RWPE1 (cell line): ENCODE data around the gene RACK1.

ENCODE experiments used
- CTCF ChIA-PET: fragments of 350-600 bp; sonication (Branson Sonifier 250); formaldehyde crosslinking; extraction: SDS; loops from one replicate; lab custom pipeline; 2021; lab: Yijun Ruan, JAX
- POLR2A ChIA-PET: fragments of 400-600 bp; formaldehyde crosslinking; extraction: SDS; loops from one replicate; lab custom pipeline; 2020; ENCODE audit warnings: antibody characterized with exemption; ENCODE audit not compliant: low non-redundant PET; lab: Yijun Ruan, JAX
- DNase-seq: peaks from one replicate; pipeline ENCODE4 v3.0.0; 2012; ENCODE audit warnings: low spot score
- H3K27ac ChIP-seq: fragments of 450-650 bp; 2 replicates; pipeline ENCODE4 v1.5.1; 2017
- TF ChIP-seq, protein P1 (sequence below): fragments of 450-650 bp; conservative IDR thresholded peaks from 2 replicates; pipeline ENCODE4 v1.5.1; 2017; ENCODE audit warnings: low read depth, mild to moderate bottlenecking

The RACK1 gene

DNA sequence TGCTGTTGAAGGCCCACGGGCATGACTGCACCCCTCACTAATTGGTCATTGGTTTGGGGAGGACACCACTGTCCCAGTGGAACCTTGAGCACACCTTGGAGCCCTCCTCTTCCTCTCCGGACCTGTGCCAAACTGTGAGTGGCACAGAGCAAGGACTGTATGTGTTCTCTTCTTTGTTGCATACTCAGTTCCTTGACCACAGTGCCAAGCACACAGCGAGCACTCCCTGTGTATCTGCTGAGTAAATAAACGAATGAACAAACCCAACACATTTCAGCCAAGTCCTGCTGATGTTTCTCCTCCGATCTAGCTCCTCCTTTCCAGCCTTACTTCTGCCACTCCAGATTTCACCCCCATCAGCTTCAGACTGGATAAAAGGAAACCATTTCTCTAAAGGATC lies 19.9 kb upstream of the RACK1 start:
- DNase-seq: no peak
- CTCF ChIA-PET: no interaction called here
- POLR2A ChIA-PET: no interaction called here
- no peak overlapping the region for H3K27ac ChIP-seq
- TF ChIP-seq, protein P1, sequence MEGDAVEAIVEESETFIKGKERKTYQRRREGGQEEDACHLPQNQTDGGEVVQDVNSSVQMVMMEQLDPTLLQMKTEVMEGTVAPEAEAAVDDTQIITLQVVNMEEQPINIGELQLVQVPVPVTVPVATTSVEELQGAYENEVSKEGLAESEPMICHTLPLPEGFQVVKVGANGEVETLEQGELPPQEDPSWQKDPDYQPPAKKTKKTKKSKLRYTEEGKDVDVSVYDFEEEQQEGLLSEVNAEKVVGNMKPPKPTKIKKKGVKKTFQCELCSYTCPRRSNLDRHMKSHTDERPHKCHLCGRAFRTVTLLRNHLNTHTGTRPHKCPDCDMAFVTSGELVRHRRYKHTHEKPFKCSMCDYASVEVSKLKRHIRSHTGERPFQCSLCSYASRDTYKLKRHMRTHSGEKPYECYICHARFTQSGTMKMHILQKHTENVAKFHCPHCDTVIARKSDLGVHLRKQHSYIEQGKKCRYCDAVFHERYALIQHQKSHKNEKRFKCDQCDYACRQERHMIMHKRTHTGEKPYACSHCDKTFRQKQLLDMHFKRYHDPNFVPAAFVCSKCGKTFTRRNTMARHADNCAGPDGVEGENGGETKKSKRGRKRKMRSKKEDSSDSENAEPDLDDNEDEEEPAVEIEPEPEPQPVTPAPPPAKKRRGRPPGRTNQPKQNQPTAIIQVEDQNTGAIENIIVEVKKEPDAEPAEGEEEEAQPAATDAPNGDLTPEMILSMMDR: no peak

DNA sequence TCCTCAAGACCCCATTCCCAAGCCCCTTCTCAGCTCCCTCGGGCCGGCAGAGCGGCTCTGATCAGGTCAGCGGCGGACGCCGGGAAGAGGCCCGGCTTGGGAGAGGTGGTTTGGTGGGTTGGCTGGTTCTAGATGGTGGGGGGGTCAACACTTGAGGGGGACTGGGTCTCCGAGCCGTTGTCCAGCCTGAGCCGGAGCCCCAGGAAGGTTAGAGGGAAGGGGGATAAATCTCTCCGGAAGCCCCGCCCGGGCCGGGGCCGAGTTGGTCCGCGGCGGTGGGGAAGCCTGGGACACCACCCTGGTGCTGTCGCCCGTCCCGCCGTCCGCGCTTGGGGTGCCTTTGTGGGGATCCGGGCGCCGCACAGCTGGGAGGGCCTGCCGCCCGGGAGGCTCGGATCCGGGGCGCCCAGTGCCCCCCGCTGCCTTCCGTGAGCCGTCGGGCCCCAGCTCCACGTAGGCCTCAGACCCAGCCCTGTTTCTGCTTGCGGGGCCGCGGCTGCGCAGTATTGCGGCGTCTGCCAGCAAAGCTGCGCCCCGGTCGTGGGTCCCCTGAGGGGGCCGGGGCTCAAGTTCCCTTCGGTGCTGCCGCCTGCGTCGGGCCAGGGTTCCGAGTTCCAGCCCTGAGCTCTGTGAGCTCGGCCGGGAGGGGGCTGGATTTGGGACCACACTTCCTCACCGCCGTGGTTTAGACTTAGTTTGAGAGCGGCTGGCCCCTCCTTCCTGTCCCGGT lies 17.8 kb upstream of the RACK1 start:
- DNase-seq: peak; percentile 62
- CTCF ChIA-PET: interaction anchor here (0.5 kb wide), 1 partner anchor 74 kb away, joined by 3 read pairs; no protein-coding TSS in a partner anchor
- POLR2A ChIA-PET: interaction anchor here (0.7 to 1.0 kb wide), 3 partner anchors 11 to 458 kb away, joined by 3 to 4 read pairs (median 3); no protein-coding TSS in a partner anchor
- peak overlapping the region; percentile 91 for H3K27ac ChIP-seq
- TF ChIP-seq, protein P1: no peak

DNA sequence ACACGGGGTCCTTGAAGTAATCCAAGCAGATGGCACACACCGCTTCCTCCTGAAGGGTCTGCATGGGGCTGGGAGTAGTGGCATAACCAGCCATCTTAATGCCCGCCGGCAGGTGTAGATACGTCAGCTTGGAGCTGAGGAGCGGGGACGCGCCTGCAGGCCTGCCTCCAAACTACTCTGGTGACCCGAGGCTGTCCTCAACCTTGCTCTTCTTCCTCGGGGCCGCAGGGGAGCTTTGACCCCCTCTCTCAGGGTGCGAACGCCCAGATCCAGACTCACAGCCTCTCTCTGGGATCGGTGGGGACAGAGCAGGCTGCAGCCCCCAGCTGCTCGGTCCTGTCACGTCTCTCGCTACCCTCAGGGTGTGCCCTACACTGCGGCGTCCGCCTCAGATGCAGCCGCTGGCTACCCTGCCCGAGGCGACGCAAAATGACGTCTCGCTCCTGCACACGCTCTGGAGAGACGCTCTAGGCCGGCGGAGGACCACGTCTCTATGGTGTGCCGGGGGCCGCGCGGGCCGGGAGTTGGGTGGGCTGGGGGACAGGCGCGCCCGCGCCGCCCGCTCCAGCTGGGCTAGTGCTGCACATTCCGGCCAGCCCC lies 17.1 kb upstream of the RACK1 start, which contains the start of gene TRIM52:
TSS of gene TRIM52 (minus strand) at position 424 of the 600 bp plus-strand sequence. CDS start at position 94, 330 bp downstream.
- DNase-seq: peak; percentile 87
- peak within 1 kb of the TSS; percentile 91 for H3K27ac ChIP-seq
- POLR2A ChIA-PET: interaction anchor here (0.7 to 0.9 kb wide), 2 partner anchors 10 to 458 kb away, joined by 3 to 4 read pairs; no protein-coding TSS in a partner anchor
- TF ChIP-seq, protein P1: no peak
- CTCF ChIA-PET: interaction anchor here (0.5 to 0.7 kb wide), 2 partner anchors 73 to 93 kb away, joined by 3 read pairs; no protein-coding TSS in a partner anchor

DNA sequence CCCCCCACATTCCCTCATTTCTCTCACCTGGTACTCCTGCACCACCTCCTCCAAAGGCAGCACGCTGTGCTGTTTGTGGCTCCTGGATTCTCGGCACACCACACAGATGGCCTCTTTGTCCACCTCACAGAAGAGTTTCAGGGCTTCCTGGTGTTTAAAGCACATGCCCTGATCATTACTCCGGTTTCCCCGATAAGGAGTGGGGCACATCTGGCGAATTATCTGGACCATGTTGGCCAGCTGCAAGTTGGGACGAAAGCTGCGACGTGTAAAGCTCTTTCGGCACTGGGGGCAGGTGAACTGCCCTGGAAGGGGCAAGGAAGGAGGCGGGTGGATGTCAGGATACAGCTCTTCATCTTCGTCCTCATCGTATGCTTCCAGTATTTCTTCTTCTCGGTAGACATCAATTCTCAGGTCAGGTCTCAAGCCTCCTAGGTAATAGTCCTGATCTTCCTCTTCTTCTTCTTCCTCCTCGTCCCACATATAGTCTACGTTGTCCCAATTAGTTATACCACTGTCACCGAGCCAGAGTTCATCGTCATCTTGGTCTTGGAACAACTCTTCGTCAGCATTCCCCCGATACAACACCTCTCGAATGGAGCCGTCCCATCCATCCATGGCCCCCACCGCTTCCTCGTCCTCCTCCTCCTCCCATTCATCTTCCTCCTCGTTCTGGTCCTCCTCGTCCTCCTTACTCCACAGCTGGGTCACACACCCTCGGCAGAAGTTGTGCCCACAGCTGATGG lies 16.4 kb upstream of the RACK1 start:
- CTCF ChIA-PET: interaction anchor here (0.7 kb wide), 1 partner anchor 92 kb away, joined by 3 read pairs; no protein-coding TSS in a partner anchor
- TF ChIP-seq, protein P1: no peak
- no peak for DNase-seq
- H3K27ac ChIP-seq: peak overlapping the region; percentile 91
- POLR2A ChIA-PET: interaction anchor here (0.7 to 0.9 kb wide), 2 partner anchors 10 to 54 kb away, joined by 3 read pairs; no protein-coding TSS in a partner anchor

DNA sequence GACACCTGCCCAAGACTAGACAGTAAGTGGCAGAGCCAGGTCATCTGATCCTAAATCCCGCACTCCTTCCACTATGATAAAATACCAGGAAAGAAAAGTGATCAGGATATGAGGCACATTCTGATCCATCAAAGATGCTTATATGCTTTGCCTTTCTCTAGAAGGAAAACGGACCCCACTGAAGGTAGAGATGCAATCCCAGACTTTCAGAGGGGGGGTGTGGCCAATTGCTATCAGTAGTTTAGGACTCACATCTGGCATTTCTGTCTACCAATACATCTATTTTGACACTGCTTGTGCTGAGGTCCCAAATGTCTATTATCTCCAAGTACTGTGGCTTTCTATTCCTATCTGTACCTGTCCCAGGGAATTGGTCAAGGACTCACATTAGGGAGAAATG lies 15.6 kb upstream of the RACK1 start:
- ChIA-PET CTCF (no interaction called here), POLR2A (no interaction called here)
- no peak for DNase-seq
- TF ChIP-seq, protein P1: no peak
- H3K27ac ChIP-seq: no peak overlapping the region

DNA sequence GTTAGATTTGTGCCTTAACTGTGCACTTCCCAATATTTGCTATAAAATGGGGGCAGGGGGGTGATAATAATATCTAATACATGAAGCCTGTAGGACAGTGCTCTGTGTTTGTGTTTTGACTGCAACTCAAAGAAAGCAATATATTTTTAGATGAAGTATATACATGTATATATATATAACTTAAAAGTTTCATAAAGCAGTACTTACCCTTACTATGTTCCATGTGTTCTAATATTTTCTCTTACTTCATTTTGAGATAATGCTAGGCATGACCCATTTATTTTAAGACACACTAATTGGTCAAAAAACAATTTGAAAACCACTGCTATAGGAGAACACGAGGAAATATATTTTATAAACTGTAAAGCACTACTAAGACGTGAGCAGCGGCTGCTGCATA lies 14.9 kb upstream of the RACK1 start:
- DNase-seq: no peak
- POLR2A ChIA-PET: no interaction called here
- CTCF ChIA-PET: no interaction called here
- H3K27ac ChIP-seq: no peak overlapping the region
- TF ChIP-seq, protein P1: no peak
